NCI-H446 (cell line): ENCODE measurements around the gene BYSL.

Experiments used
- DNase-seq, 2 experiments: peaks; one replicate each; lab custom pipeline; 2025; lab: John Stamatoyannopoulos, UW

BYSL gene

GRCh38 chr6:41920921-41921711 lies at the start of gene BYSL, which contains the start of gene MED20:
BYSL (plus strand) TSS chr6:41921499; CDS start chr6:41921563, 64 bp downstream.
MED20 (minus strand) TSS chr6:41921139; CDS start chr6:41921018, 121 bp downstream.
- peak; percentile 93 to 94 for DNase-seq

DNA sequence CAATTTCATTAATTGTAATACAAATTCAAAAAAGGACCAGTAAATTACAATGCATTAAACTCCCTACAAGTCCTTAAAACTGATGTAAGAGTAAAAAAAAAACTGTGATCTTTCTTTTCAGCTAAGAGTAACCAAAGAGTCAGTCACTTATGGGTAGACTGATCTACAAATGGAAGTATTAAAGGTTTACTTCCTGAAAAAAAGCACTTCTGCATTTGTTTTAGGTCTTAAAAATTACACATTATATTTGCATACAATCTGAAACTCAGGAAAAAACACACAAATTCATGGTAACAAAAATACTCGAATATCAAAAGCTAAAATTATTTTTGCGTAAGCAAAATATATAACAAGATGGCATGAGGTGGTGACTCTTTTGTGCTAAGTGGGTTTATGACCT lies 49.6 kb upstream of the BYSL start:
- no peak for DNase-seq

GRCh38 chr6:41872147-41872546 lies 49.2 kb upstream of the BYSL start:
- no peak for DNase-seq

DNA sequence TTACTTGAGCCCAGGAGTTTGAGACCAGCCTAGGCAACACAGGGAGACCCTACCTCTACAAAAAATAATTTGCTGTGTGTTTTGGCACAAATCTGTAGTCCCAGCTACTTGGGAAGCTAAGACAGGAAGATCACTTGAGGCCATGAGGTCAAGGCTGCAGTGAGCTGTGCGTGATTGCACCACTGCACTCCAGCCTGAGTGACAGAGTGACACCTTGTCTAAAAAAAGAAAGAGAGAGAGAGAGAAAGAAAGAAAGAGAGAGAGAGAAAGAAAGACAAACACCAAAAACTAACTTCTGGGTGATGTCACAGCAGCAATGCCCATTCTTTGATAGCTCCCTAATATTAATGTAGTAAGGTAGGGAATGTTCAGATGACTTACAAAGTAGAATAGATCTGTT lies 46.6 kb upstream of the BYSL start:
- DNase-seq: no peak

DNA sequence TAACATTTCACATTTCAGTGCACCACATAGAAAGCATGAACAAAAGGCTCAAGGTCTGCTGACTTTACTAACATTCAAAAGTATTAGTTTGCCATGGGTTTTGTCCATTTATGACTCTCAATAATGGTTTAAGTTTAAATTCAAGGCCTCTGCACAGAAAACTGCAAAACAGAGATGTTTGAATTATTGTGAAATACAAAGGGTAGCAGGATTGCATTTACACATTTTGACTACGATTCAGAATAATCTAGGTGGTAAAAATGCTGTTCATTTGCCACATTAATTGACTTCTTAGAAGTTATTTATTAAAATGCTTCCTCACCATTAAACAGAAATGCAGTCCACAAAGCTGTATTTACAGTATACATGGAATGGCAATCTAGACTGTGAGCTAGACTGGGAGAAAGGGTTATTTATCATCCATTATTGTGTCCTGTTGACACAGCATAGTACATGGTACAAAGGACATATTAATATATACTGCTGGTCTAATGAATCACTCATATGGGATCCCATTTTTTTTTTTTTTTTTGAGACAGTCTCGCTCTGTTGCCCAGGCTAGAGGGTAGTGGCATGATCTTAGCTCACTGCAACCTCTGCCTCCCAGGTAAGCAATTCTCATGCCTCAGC lies 44.1 kb upstream of the BYSL start:
- no peak for DNase-seq

- DNase-seq: no peak
Measured at GRCh38 chr6:41878246-41878645, 43.1 kb upstream of the BYSL start.

GRCh38 chr6:41878961-41879405 lies 42.3 kb upstream of the BYSL start:
- DNase-seq: no peak

DNA sequence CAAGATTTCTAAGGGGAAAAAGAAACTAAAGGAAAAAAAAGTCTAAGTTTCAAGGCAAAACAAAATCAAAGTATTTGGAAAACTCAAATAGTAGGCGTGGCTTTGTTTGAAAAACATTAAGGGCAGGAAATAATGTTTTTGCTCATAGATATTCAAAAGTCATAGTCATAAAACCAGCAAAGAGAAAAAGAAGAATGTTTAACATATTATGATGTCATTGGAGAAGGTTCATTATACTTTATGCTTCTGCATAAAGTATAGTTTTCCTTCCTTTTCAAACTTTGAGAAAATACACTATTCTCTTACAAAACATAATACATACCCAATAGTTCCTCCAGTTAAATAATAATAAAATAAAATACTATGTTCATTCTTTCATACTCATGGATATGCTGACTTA lies 39.8 kb upstream of the BYSL start:
- DNase-seq: no peak

DNA sequence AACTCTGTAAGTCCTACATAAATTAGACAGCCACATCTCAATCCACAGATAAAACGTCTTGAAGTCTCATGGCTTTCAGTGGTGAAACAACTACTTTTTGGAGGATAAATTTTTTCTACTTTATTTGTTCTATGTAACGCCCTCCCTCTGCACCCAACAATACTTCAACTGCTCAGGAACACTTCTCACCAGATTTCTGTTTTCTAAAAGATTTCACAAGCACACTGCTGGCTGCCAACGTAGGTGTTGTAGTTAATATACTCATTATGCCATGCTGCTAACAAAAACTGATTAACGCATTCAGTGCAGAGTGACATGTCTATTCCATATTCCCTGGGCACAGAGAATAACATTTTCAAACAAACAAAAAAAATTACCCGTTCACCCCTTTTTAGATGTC lies 36.3 kb upstream of the BYSL start:
- no peak for DNase-seq

- no peak for DNase-seq
Measured at GRCh38 chr6:41885930-41886329, 35.4 kb upstream of the BYSL start.

DNA sequence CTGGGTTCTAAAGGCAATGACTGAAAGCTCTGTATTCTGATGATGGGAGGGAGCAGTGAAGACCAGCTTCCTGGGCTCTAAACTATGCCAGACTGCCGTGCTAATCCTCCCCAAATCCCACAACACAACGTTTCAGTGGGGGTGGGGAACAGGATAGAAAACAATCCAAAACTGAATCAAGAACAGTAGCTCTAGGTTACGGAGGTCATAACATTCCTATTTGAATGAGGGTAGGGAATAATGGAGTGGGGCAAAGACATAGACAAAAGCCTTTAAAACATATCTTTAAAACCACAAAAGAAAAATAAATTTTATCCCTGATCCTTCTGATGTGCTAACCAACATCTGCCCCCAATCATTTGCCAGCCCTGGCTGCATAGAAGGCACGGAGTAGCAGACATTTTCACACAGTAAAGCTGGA lies 34.0 kb upstream of the BYSL start:
- DNase-seq: no peak

DNA sequence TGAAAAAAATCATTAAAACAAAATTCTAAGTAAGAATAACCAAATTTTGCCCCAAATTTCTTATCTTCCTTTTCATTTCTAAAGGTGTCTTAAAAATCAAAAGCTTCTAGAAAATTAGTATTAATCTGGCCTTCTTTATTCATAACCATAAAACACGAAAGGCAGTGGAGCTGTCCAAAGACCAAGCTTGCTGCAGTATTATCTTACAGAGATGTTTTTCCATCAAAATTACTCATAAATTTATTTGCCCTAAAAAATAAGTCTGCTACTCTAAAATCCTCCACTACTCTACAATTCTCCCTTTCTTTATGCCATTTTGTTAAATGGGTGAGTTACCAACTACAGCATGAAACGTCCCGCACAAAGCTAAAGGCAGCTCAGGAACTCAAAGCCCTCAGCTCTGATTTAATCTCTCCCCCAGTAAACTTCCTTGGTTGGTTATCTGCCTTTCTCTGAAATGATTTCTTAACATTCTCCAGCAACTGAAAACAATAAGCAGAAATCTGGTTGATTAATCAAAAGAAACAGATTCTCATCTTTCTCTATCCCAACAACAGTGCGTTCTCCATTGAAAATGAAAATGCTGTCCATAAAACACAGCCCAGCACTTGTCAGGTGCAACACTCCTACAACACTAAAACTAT lies 28.3 kb upstream of the BYSL start:
- no peak for DNase-seq

GRCh38 chr6:41894366-41895299 lies 26.7 kb upstream of the BYSL start:
- DNase-seq: no peak

DNA sequence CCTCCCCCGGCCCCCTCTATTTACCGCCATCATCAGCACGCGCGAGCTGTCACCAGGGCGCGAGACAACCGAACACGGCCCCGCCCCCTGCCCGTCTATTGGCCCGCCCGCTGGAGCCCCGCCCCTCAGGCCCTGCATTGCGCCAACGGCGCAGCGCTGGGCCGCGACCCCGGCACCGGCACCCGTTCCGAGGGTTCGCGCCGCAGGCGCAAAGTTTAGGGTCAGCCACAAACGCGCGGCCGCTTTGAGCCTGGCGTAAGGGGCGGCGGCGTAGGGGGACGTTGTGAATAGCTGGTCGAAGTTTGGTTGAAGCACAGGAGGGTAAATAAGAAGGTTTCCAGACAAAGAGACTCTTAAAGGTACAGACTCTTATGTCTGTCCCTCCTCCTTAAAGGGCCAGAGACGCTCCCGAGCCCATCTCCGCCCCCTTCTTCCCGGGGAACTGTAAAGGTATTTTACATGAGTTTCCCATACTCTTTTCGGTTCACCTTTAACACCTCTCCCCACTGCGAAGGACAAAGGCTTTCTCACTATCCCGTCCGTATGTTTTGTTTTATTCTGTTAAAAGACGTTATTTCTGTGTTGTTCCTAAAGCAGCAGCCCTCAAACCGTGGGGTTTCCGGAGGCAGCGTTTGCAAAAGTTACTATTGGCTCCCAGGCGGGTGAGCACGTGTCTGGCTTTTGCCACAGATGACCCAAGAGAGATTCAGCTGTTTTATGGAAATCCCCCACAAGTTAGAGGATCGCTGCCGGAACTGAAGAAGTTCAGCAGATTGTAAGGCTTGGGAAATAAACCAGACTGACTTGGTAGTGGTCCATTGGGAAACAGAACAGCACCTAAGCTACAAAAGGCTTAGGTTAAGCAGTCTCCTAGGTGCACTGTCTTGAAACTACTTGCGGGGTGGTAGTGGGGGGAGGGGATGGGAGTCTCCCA lies 25.7 kb upstream of the BYSL start, which contains the start of gene USP49:
USP49 (minus strand) TSS at position 76 of the 934 bp plus-strand sequence. CDS start 88,392 bp downstream, outside the sequence.
- peak; percentile 89 to 91 for DNase-seq

DNA sequence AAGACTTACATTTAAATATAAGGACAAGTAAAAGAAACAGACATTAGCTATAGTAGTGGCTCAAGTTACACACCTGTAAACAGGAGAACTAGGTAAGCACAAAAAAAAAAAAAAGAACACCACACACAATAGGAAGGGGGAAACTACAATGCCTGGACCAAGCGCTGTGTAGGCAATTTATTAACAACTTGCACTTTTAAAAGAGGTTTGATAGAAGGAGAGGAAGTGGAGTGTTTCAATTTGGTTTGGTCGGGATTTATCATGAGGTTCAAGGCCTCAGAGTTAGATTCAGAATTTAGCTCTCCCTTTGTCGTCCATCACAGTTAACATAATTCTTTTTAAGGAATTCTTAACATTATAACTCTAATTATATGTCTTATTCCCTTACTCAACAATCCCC lies 25.0 kb upstream of the BYSL start:
- no peak for DNase-seq

DNA sequence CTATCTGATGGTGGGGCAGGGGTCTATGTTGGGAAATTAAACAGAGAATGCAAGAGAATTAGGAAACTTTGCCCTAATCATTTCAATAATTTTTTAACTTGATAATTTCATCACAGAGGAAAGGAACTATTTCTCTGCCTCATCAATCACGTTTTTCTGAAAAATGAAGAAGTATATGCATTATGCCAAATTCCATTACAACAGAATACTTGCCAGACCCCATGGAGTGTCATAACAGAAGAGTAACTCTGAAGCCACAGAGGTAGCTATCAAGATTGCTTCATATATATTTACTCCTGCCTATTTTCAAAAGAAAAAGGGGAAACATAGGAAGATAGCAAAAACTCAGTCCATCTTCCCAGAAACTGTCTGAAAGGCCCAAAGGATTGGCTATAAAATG lies 20.4 kb upstream of the BYSL start:
- DNase-seq: no peak

- DNase-seq: peak in 1 of 2 experiments; percentile 7
Measured at GRCh38 chr6:41901882-41902519, 19.3 kb upstream of the BYSL start.

DNA sequence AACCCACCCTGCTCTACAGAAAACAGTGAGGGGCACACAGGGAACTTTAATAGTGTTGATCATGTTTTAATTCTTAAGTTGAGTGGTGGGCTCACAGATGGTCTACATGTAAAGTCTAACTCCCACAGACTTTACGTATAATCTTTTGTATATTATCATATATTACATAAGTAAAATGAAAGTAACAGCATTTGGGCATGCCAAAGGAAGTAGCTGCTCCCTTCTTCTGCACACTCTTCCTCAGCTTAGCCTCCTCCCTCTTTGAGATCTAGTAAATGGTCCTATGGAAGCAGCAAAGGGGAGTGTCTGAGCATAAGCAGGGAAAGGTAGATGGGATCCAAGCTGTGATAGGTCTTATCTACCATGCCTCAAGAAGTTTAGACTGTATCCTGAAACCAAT lies 11.6 kb upstream of the BYSL start:
- DNase-seq: no peak

GRCh38 chr6:41914343-41914742 lies 7.0 kb upstream of the BYSL start:
- no peak for DNase-seq
